ENCODE results near the gene USB1.

Gene USB1

GRCh38 chr16:57999971-58000705, 1.1 kb upstream of the USB1 start, which contains the start of gene ZNF319:
Gene ZNF319, minus strand, starts transcription at chr16:58000672. Its CDS starts 2,407 bp downstream, at chr16:57998265.
- POLR2A ChIA-PET, result interaction anchor here (0.6 to 1.3 kb wide), 3 partner anchors 14 to 129 kb away, joined by 3 to 8 read pairs (median 5); partner anchors contain the start of gene CFAP20

More at GRCh38 chr16:57999971-58000705, 1.1 kb upstream of the USB1 start, which contains the start of gene ZNF319:
- Histone ChIP-seq H3K4me3 (ENCODE audit: low read depth, low read length) (peak within 1 kb of the TSS; percentile 77), H3K36me3 (ENCODE audit: control insufficient read depth in 2 of 2, insufficient read depth in 1 of 2, low read length in 2 of 2) (peaks cover 0 to 55% of the 10 kb centered on the region in 2 experiments; a peak in 1 of 3 replicates), H3K27ac (ENCODE audit: extremely low read depth, low read depth, low read length) (peak within 1 kb of the TSS; percentile 40; the same call in 1 of the 2 replicates), H3K9me3 (ENCODE audit: control insufficient read depth, insufficient read depth, low read depth, low read length) (no peaks in the 10 kb centered on the region), H3K4me1 (ENCODE audit: control insufficient read depth, insufficient read depth, low read length) (no peaks in the 10 kb centered on the region)
- TF ChIP-seq GLIS1 (tag by site-specific recombination; IDR thresholded peaks at IDR 0.05) (peak; percentile 42), REST (tag by site-specific recombination; IDR thresholded peaks at IDR 0.05) (no peak), GLIS2 (tag by site-specific recombination; IDR thresholded peaks at IDR 0.05) (peak; percentile 82), ZNF391 (tag by site-specific recombination; IDR thresholded peaks at IDR 0.05; ENCODE audit: borderline replicate concordance, low read depth) (no peak), ZNF335 (tag by site-specific recombination; conservative IDR thresholded peaks at IDR 0.05) (peak; percentile 46; the same call in 1 of the 2 replicates), ZNF112 (tag by site-specific recombination; IDR thresholded peaks at IDR 0.05) (no peak), PRDM2 (tag by site-specific recombination; IDR thresholded peaks at IDR 0.05; ENCODE audit: borderline replicate concordance) (0 out of 2 replicates have a peak, but pooled peaks have one; percentile 48), WT1 (tag by site-specific recombination; IDR thresholded peaks at IDR 0.05) (no peak), ZIC2 (tag by site-specific recombination; IDR thresholded peaks at IDR 0.05) (peak; percentile 30; the same call in 1 of the 2 replicates)
- CTCF ChIA-PET, result interaction anchor here (0.6 to 3.6 kb wide), 8 partner anchors 18 to 417 kb away, joined by 3 to 22 read pairs (median 4); no protein-coding TSS in a partner anchor

Data from HEK293 (cell line).